Measurements from ENCODE around the gene MBNL1.

MBNL1 gene

DNA sequence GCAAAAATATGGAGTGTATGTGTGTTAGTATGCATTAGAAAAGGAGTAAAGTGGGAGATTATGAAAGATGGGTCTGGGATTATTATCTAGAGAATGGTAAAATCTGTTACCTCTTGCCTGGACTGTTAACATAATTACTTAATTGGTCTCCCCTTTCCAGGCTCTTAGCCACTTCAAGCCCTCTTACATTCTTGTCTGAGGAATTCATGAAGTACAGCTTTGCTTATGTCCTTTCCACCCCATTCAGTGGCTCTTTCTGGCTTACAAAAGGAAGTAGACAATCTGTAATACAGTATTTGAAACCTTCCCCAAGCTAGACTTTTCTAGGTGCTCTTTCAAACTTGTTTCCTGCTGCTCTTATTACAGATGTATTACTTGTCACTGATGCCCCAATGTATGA is 129.8 kb downstream of the MBNL1 start:
- no peaks in the 10 kb centered on the region for H3K9me3 ChIP-seq (ENCODE audit: insufficient read depth, low read length, severe bottlenecking)
- DNase-seq (no peak), ATAC-seq (ENCODE audit: insufficient read depth, low read depth) (no peak)
- peaks cover 76% of the 10 kb centered on the region for H4K20me1 ChIP-seq (ENCODE audit: insufficient read depth, low read length)
- H3K4me1 ChIP-seq (ENCODE audit: insufficient read depth, low read length): no peaks in the 10 kb centered on the region
- no peaks in the 10 kb centered on the region for H3K27me3 ChIP-seq (ENCODE audit: insufficient read depth, low read length, poor library complexity)
- no peak overlapping the region for H2AFZ ChIP-seq (ENCODE audit: low read depth, low read length)
- H3K4me3 ChIP-seq (ENCODE audit: low read depth in 1 of 2, low read length in 2 of 2): no peak overlapping the region
- TF ChIP-seq EZH2 (IDR thresholded peaks at IDR 0.05; ENCODE audit: borderline replicate concordance, low read depth, low read length, severe bottlenecking): no peak
- TF ChIP-seq, protein P1, sequence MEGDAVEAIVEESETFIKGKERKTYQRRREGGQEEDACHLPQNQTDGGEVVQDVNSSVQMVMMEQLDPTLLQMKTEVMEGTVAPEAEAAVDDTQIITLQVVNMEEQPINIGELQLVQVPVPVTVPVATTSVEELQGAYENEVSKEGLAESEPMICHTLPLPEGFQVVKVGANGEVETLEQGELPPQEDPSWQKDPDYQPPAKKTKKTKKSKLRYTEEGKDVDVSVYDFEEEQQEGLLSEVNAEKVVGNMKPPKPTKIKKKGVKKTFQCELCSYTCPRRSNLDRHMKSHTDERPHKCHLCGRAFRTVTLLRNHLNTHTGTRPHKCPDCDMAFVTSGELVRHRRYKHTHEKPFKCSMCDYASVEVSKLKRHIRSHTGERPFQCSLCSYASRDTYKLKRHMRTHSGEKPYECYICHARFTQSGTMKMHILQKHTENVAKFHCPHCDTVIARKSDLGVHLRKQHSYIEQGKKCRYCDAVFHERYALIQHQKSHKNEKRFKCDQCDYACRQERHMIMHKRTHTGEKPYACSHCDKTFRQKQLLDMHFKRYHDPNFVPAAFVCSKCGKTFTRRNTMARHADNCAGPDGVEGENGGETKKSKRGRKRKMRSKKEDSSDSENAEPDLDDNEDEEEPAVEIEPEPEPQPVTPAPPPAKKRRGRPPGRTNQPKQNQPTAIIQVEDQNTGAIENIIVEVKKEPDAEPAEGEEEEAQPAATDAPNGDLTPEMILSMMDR (IDR thresholded peaks at IDR 0.05; ENCODE audit: borderline replicate concordance, extremely low read depth, low read length, poor library complexity, severe bottlenecking): no peak
- H3K9ac ChIP-seq (ENCODE audit: low read depth, low read length): no peak overlapping the region
- H3K4me2 ChIP-seq (ENCODE audit: insufficient read depth, low read length): no peak overlapping the region
- H3K36me3 ChIP-seq (ENCODE audit: insufficient read depth, low read length): peaks cover 35% of the 10 kb centered on the region
- H3K79me2 ChIP-seq (ENCODE audit: insufficient read depth, low read length): peaks cover 100% of the 10 kb centered on the region
- H3K27ac ChIP-seq (ENCODE audit: low read length): no peak overlapping the region

DNA sequence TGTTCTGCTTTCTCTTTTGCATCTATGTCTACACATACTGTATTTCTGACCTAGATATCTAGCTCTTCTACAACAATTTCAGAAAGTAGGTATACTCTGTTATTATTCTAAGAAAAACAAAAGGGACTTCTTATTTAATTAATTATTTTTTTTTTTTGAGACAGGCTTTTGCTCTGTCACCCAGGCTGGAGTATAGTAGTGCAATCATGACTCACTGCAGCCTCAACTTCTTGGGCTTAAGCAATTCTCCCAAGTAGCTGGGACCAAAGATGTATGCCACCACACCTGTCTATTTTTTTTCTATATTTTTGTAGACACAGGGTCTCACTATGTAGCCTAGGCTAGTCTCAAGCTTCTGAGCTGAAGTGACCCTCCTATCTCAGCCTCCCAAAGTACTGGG is 130.6 kb downstream of the MBNL1 start:
- Histone ChIP-seq H3K27ac (ENCODE audit: low read length) (no peak overlapping the region), H3K4me2 (ENCODE audit: insufficient read depth, low read length) (no peak overlapping the region), H3K36me3 (ENCODE audit: insufficient read depth, low read length) (peaks cover 32% of the 10 kb centered on the region), H3K9me3 (ENCODE audit: insufficient read depth, low read length, severe bottlenecking) (no peaks in the 10 kb centered on the region), H3K4me1 (ENCODE audit: insufficient read depth, low read length) (no peaks in the 10 kb centered on the region), H3K27me3 (ENCODE audit: insufficient read depth, low read length, poor library complexity) (no peaks in the 10 kb centered on the region), H3K79me2 (ENCODE audit: insufficient read depth, low read length) (peaks cover 100% of the 10 kb centered on the region), H4K20me1 (ENCODE audit: insufficient read depth, low read length) (peaks cover 77% of the 10 kb centered on the region), H2AFZ (ENCODE audit: low read depth, low read length) (no peak overlapping the region), H3K9ac (ENCODE audit: low read depth, low read length) (no peak overlapping the region), H3K4me3 (ENCODE audit: low read depth in 1 of 2, low read length in 2 of 2) (no peak overlapping the region)
- no peak for ATAC-seq (ENCODE audit: insufficient read depth, low read depth)
- no peak for TF ChIP-seq EZH2 (IDR thresholded peaks at IDR 0.05; ENCODE audit: borderline replicate concordance, low read depth, low read length, severe bottlenecking)
- TF ChIP-seq, protein P1 (IDR thresholded peaks at IDR 0.05; ENCODE audit: borderline replicate concordance, extremely low read depth, low read length, poor library complexity, severe bottlenecking): no peak
- DNase-seq: no peak

DNA sequence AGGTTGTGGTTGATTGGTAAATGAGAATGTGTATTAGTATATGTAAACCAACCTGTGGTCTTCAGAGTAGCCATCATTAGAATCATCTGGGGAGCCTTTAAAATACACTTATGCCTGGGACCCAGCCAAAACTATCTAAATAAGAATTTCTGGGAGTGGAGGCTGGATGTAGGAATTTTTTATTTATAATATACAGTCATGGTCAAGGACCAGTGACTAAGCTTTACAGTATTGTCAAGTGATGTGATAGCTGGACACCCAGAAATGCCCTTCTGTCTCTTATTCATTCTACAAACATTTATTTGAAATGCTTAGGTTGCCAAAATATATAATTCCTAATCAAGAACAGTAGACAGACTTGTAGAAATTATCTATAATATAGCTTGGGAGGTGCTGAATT is 132.2 kb downstream of the MBNL1 start:
- Histone ChIP-seq H3K4me3 (ENCODE audit: low read depth in 1 of 2, low read length in 2 of 2) (no peak overlapping the region), H2AFZ (ENCODE audit: low read depth, low read length) (no peak overlapping the region), H4K20me1 (ENCODE audit: insufficient read depth, low read length) (peaks cover 73% of the 10 kb centered on the region), H3K27me3 (ENCODE audit: insufficient read depth, low read length, poor library complexity) (no peaks in the 10 kb centered on the region), H3K79me2 (ENCODE audit: insufficient read depth, low read length) (peaks cover 100% of the 10 kb centered on the region), H3K9me3 (ENCODE audit: insufficient read depth, low read length, severe bottlenecking) (no peaks in the 10 kb centered on the region), H3K9ac (ENCODE audit: low read depth, low read length) (no peak overlapping the region), H3K36me3 (ENCODE audit: insufficient read depth, low read length) (peaks cover 21% of the 10 kb centered on the region), H3K4me1 (ENCODE audit: insufficient read depth, low read length) (no peaks in the 10 kb centered on the region), H3K27ac (ENCODE audit: low read length) (no peak overlapping the region), H3K4me2 (ENCODE audit: insufficient read depth, low read length) (no peak overlapping the region)
- DNase-seq (no peak), ATAC-seq (ENCODE audit: insufficient read depth, low read depth) (no peak)
- TF ChIP-seq, protein P1 (IDR thresholded peaks at IDR 0.05; ENCODE audit: borderline replicate concordance, extremely low read depth, low read length, poor library complexity, severe bottlenecking): no peak
- TF ChIP-seq EZH2 (IDR thresholded peaks at IDR 0.05; ENCODE audit: borderline replicate concordance, low read depth, low read length, severe bottlenecking): no peak

Measured in DND-41 (cell line).